Breast epithelium (tissue), 4 donors: Measurements from ENCODE around the gene AGPAT3. TPM values are rescaled to one million over a fixed set of nuclear protein-coding genes. Genes with fewer than 3 reads are reported as not detected.

Source experiments
- DNase-seq, 2 donors: peaks; one replicate each; pipeline ENCODE4 v3.0.0-alpha.2; 2019; ENCODE audit warnings: low spot score in 2 of 2
- H3K27ac ChIP-seq, 2 donors: fragments of 200-600 bp; sonication (generic) in 1 of 2; one replicate each; pipeline ENCODE4 v1.5.1; 2016 to 2019; ENCODE audit warnings: mild to moderate bottlenecking in 1 of 2
- H3K27me3 ChIP-seq, 2 donors: fragments of 200-600 bp; sonication (generic) in 1 of 2; one replicate each; pipeline versions ENCODE4 v1.5.1 to v1.6.0; 2017 to 2019; ENCODE audit warnings: control low read depth in 1 of 2, mild to moderate bottlenecking in 1 of 2
- H3K36me3 ChIP-seq: fragments of 200-600 bp; one replicate; pipeline ENCODE4 v1.5.1; 2019
- H3K4me1 ChIP-seq, 2 donors: fragments of 200-600 bp; sonication (generic); one replicate each; pipeline ENCODE4 v1.5.1; 2016 to 2019; ENCODE audit warnings: control low read depth in 1 of 2
- H3K4me3 ChIP-seq, 3 donors: fragments of 200-600 bp; sonication (generic); 1 replicate in 2 of 3; 2 replicates in 1 of 3; pipeline ENCODE4 v1.5.1; 2016 to 2019; ENCODE audit warnings: mild to moderate bottlenecking in 3 of 3, moderate library complexity in 2 of 3
- H3K9me3 ChIP-seq, 2 donors: fragments of 200-600 bp; sonication (generic) in 1 of 2; one replicate each; pipeline ENCODE4 v1.5.1; 2016 to 2019; ENCODE audit warnings: control low read depth in 1 of 2
- POLR2A ChIP-seq: fragments of 450-650 bp; IDR thresholded peaks from one replicate; pipeline ENCODE4 v1.6.1; 2016; ENCODE audit warnings: antibody characterized with exemption, mild to moderate bottlenecking, moderate library complexity
- POLR2AphosphoS5 ChIP-seq, 3 donors: sonication (generic); formaldehyde crosslinking; IDR thresholded peaks; one replicate each; pipeline ENCODE4 v1.6.1; 2017; ENCODE audit warnings: antibody characterized with exemption in 3 of 3
- intact Hi-C: fragments of 100-400 bp; cut with DNase I; formaldehyde crosslinking; loops from one replicate; pipeline ENCODE4 v1.15.1; 2023; ENCODE audit warnings: low total_unique reads
- total RNA-seq, 3 donors: library from RNA; depleted of rRNA; stranded (reverse); fragments of >200 nt; gene quantifications; one replicate each; pipeline ENCODE4 v1.1.0, GENCODE V29; 2016
- TF ChIP-seq, protein P1 (sequence below), 3 donors: fragments of 450-650 bp; IDR thresholded peaks; one replicate each; pipeline ENCODE4 v1.5.1; 2016 to 2017; ENCODE audit warnings: antibody characterized with exemption in 3 of 3, mild to moderate bottlenecking in 3 of 3, moderate library complexity in 3 of 3

Gene AGPAT3
- total RNA-seq, 3 donors from 2014 or later, result 27.2 to 35.8 (median 28.2) TPM

DNA sequence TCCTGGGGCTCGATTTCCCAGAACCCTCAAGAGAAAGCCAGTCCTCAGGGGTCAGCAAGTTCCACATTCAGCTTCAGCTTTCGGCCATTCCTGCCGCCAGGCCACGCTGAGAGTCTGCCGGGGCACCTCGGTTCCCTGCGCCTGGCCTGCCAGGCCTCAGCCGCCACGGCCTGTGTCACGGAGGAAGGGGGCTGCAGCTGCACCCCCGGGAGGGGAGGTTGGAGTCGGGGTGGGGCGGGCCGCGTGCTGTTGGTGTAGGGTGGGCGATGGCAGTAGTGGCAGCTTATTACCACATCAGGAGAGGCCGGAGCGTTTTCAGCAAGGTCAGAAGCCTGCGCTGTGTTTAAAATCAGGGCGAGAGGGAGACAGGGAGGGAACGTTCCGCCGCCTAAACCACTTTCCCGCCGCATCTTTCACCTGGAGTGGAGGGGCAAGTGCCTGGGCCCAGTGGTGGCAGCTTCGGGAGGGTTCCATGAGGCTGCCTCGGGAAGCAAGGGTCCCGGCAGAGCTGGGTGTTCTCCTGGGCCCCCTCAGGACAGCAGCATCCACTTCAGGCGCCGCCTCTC lies 78.6 kb downstream of the AGPAT3 start:
- intact Hi-C loops, result no loop called here
- H3K4me1 ChIP-seq, result no peaks in the 10 kb centered on the region

DNA sequence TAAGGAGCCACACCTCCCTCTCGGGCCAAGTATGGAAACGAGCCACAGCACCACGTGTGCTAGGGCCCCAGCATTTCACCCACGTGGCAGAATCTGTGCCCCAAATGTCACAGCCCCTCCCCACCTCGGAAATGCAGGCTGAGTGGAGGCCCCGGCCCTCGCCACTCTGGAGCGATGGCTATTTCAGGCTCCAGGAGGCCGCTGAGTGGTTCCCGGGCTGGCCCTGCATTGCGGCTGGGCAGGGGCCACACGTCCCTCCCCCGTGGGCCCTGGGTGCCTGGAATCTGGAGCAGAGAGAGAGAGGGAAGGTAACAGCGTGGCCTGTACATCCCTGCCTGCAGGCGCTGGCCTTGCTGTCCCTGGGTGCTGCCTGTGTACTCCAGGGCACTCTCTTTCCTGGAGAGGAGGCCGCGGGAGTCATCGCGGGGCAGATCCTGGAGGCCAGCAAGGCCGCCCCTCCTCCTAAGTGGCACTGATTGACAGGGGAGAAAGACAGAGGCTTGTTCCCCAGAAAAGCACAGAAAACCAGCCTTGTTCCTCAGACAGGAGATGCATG lies 79.1 kb downstream of the AGPAT3 start:
- Histone ChIP-seq H3K9me3 (peaks cover under 1 to 10% of the 10 kb centered on the region in 2 donors), H3K36me3 (no peaks in the 10 kb centered on the region), H3K4me1 (no peaks in the 10 kb centered on the region), H3K27ac (no peak overlapping the region), H3K4me3 (no peak overlapping the region), H3K27me3 (no peaks in the 10 kb centered on the region)
- intact Hi-C loops, result no loop called here
- TF ChIP-seq POLR2A (no peak), POLR2AphosphoS5 (IDR thresholded peaks at IDR 0.05) (no peak)
- TF ChIP-seq, protein P1, sequence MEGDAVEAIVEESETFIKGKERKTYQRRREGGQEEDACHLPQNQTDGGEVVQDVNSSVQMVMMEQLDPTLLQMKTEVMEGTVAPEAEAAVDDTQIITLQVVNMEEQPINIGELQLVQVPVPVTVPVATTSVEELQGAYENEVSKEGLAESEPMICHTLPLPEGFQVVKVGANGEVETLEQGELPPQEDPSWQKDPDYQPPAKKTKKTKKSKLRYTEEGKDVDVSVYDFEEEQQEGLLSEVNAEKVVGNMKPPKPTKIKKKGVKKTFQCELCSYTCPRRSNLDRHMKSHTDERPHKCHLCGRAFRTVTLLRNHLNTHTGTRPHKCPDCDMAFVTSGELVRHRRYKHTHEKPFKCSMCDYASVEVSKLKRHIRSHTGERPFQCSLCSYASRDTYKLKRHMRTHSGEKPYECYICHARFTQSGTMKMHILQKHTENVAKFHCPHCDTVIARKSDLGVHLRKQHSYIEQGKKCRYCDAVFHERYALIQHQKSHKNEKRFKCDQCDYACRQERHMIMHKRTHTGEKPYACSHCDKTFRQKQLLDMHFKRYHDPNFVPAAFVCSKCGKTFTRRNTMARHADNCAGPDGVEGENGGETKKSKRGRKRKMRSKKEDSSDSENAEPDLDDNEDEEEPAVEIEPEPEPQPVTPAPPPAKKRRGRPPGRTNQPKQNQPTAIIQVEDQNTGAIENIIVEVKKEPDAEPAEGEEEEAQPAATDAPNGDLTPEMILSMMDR (IDR thresholded peaks at IDR 0.05), result no peak
- DNase-seq, result no peak

More for the DNA sequence above, 78.6 kb downstream of the AGPAT3 start:
- no peak for TF ChIP-seq POLR2A
- TF ChIP-seq, protein P1 (IDR thresholded peaks at IDR 0.05), result no peak
- TF ChIP-seq POLR2AphosphoS5 (IDR thresholded peaks at IDR 0.05), result no peak
- H3K27me3 ChIP-seq, result no peaks in the 10 kb centered on the region
- H3K27ac ChIP-seq, result no peak overlapping the region
- peaks cover 0 to 4% of the 10 kb centered on the region in 2 donors for H3K9me3 ChIP-seq
- no peak for DNase-seq
- H3K36me3 ChIP-seq, result no peaks in the 10 kb centered on the region
- H3K4me3 ChIP-seq, result no peak overlapping the region

DNA sequence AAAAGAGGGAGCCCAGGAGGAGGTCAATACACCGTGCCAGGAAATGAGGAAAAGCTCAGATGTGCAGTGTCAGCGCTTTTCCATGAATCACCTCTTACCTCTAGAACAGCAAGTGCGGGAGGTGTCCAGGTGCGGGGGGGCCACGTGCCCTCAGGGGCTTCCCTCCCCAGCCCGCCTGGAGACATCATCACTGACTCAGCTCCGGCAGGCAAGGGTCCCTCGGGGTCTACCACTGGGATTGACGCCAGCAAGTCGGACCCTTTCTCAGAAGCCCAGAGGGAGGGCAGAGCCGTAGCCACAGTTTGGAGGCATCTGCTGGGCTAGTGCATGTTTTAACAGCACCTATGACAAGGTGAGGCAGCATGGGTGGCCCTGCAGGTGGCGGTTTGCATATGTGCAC lies 79.7 kb downstream of the AGPAT3 start:
- intact Hi-C loops, result no loop called here
- no peaks in the 10 kb centered on the region for H3K4me1 ChIP-seq
- TF ChIP-seq, protein P1 (IDR thresholded peaks at IDR 0.05), result no peak
- TF ChIP-seq POLR2AphosphoS5 (IDR thresholded peaks at IDR 0.05), result no peak
- no peak for TF ChIP-seq POLR2A
- no peak overlapping the region for H3K27ac ChIP-seq
- DNase-seq, result no peak
- H3K36me3 ChIP-seq, result no peaks in the 10 kb centered on the region
- no peaks in the 10 kb centered on the region for H3K27me3 ChIP-seq
- peaks cover 4 to 16% of the 10 kb centered on the region in 2 donors for H3K9me3 ChIP-seq
- no peak overlapping the region for H3K4me3 ChIP-seq

DNA sequence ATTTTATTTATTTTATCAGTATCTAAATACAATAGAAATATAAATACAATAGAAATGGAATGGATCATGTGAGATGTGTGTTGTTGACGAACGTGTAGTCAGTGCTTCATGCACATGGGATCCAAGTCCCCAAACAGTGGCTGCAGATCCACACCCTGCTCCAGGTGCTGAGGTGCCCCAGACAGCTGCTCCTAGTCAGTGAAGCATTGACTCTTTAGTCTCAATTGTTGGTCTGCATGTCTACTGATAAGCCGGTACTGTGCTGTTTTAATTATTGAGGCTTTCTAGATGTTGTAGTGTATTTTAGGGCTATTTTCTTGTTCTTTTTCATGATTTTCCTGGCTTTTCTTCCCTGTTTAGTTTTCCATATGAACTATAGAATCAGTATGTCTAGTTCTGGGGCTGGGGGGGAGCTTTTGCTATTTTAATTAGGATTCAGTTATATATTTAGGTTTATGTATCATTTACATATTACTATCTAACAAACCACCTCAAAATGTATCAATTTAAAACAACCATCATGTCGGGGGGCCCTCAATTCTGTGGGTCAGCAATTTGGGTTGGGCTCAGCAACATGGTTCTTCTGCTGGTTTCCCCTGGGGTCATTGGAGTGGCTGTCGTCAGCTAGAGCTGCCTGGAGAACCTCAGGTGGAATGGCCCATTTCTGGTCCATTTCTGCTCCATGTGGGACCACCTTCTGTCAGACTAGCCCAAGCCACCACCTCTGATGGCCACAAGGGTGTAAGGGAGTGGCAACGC lies 83.9 kb downstream of the AGPAT3 start:
- intact Hi-C loops, result no loop called here
- H3K4me1 ChIP-seq, result no peaks in the 10 kb centered on the region
- no peak for TF ChIP-seq POLR2A
- no peak for TF ChIP-seq POLR2AphosphoS5 (IDR thresholded peaks at IDR 0.05)
- TF ChIP-seq, protein P1 (IDR thresholded peaks at IDR 0.05), result no peak
- no peak for DNase-seq
- H3K27me3 ChIP-seq, result no peaks in the 10 kb centered on the region
- peaks cover 4 to 17% of the 10 kb centered on the region in 2 donors for H3K9me3 ChIP-seq
- H3K4me3 ChIP-seq, result no peak overlapping the region
- H3K36me3 ChIP-seq, result no peaks in the 10 kb centered on the region
- no peak overlapping the region for H3K27ac ChIP-seq
